Neutrophil (primary cell): Measurements from ENCODE around the gene SETD5.

Experiments
- H3K27ac ChIP-seq: fragments of 200-600 bp; sonication (generic); 2 replicates; pipeline ENCODE4 v1.5.1; 2016; ENCODE audit warnings: mild to moderate bottlenecking, moderate library complexity
- H3K27me3 ChIP-seq: fragments of 200-600 bp; sonication (generic); 2 replicates; pipeline ENCODE4 v1.6.0; 2016; ENCODE audit warnings: mild to moderate bottlenecking
- H3K36me3 ChIP-seq: fragments of 200-600 bp; sonication (generic); 2 replicates; pipeline ENCODE4 v1.5.1; 2017
- H3K4me1 ChIP-seq, 2 experiments: fragments of 200-600 bp in 1 of 2; sonication (generic) in 1 of 2; 1 replicate in 1 of 2; 2 replicates in 1 of 2; pipeline versions ENCODE4 v1.5.1 to v1.6.1; 2013 to 2016; ENCODE audit warnings: low read depth in 1 of 2, low read length in 1 of 2, mild to moderate bottlenecking in 1 of 2, moderate library complexity in 1 of 2; ENCODE audit not compliant: control insufficient read depth in 1 of 2, insufficient read depth in 1 of 2
- H3K4me3 ChIP-seq, 2 experiments: fragments of 200-600 bp in 1 of 2; sonication (generic) in 1 of 2; 1 replicate in 1 of 2; 2 replicates in 1 of 2; pipeline ENCODE4 v1.5.1; 2013 to 2016; ENCODE audit warnings: low read depth in 1 of 2, low read length in 1 of 2, mild to moderate bottlenecking in 1 of 2, moderate library complexity in 1 of 2
- H3K9me3 ChIP-seq: fragments of 200-600 bp; sonication (generic); 2 replicates; pipeline ENCODE4 v1.5.1; 2016
- TF ChIP-seq, protein P1 (sequence below): fragments of 200-600 bp; sonication (generic); IDR thresholded peaks from 2 replicates; pipeline ENCODE4 v1.5.1; 2016; ENCODE audit warnings: antibody characterized with exemption

SETD5 gene

GRCh38 chr3:9514306-9514705, 116.9 kb downstream of the SETD5 start:
- Histone ChIP-seq H3K27me3 (peaks cover 46% of the 10 kb centered on the region), H3K9me3 (no peaks in the 10 kb centered on the region), H3K4me1 (no peaks in the 10 kb centered on the region), H3K4me3 (no peak overlapping the region), H3K27ac (no peak overlapping the region), H3K36me3 (no peaks in the 10 kb centered on the region)
- TF ChIP-seq, protein P1, sequence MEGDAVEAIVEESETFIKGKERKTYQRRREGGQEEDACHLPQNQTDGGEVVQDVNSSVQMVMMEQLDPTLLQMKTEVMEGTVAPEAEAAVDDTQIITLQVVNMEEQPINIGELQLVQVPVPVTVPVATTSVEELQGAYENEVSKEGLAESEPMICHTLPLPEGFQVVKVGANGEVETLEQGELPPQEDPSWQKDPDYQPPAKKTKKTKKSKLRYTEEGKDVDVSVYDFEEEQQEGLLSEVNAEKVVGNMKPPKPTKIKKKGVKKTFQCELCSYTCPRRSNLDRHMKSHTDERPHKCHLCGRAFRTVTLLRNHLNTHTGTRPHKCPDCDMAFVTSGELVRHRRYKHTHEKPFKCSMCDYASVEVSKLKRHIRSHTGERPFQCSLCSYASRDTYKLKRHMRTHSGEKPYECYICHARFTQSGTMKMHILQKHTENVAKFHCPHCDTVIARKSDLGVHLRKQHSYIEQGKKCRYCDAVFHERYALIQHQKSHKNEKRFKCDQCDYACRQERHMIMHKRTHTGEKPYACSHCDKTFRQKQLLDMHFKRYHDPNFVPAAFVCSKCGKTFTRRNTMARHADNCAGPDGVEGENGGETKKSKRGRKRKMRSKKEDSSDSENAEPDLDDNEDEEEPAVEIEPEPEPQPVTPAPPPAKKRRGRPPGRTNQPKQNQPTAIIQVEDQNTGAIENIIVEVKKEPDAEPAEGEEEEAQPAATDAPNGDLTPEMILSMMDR, result no peak

DNA sequence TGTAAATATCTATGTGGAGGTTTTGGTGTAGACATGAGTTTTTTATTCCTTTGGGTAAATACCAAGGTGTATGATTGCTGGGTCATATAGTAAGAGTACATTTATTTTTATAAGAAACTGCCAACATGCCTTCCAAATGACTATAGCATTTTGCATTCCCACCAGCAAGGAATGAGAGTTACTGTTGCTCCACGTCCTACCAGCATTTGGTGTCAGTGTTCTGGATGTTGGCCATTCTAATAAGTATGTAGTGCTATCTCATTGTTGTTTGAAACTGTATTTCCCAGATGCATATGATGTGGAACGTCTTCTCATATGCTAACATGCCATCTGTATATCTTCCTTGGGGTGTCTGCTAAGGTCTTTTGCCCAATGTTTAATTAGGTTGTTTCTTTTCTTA, 117.5 kb downstream of the SETD5 start:
- Histone ChIP-seq H3K4me1 (no peaks in the 10 kb centered on the region), H3K27ac (no peak overlapping the region), H3K4me3 (no peak overlapping the region), H3K27me3 (peaks cover 44% of the 10 kb centered on the region), H3K36me3 (no peaks in the 10 kb centered on the region), H3K9me3 (no peaks in the 10 kb centered on the region)
- TF ChIP-seq, protein P1, result no peak

DNA sequence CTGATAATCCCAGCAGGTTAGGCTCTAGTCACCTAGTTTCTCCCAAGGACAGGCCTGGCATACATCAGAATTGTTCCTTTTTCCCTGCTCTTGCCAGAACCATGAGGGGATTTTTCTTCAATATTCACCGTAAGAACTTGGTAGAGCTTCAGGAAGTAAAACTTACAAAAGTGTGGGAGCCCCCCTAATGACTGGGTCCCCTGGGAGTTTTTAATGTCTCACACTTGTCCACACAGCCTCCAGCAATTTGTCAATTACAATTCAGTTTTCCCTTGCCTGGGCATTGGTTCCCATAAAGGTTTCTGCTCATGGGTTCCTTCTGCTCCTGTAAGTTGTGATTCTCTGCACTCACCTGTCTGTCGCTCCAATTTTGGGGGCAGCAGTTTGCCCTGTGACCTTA, 127.7 kb downstream of the SETD5 start:
- H3K27ac ChIP-seq, result no peak overlapping the region
- H3K9me3 ChIP-seq, result no peaks in the 10 kb centered on the region
- H3K27me3 ChIP-seq, result peaks cover 48% of the 10 kb centered on the region
- H3K4me3 ChIP-seq, result no peak overlapping the region
- TF ChIP-seq, protein P1, result no peak
- H3K36me3 ChIP-seq, result no peaks in the 10 kb centered on the region
- no peaks in the 10 kb centered on the region for H3K4me1 ChIP-seq
